ENCODE measurements around the gene FAM117A. TPM values are rescaled to one million over a fixed set of nuclear protein-coding genes. Genes with fewer than 3 reads are reported as not detected.
"Not testable (repeated sequence)": the region's sequence is repeated elsewhere in the genome, so short reads cannot be mapped to it uniquely, and the experiment has no call there.

FAM117A gene
- total RNA-seq, 1 donor from 2014 or later = 6.0 TPM

DNA sequence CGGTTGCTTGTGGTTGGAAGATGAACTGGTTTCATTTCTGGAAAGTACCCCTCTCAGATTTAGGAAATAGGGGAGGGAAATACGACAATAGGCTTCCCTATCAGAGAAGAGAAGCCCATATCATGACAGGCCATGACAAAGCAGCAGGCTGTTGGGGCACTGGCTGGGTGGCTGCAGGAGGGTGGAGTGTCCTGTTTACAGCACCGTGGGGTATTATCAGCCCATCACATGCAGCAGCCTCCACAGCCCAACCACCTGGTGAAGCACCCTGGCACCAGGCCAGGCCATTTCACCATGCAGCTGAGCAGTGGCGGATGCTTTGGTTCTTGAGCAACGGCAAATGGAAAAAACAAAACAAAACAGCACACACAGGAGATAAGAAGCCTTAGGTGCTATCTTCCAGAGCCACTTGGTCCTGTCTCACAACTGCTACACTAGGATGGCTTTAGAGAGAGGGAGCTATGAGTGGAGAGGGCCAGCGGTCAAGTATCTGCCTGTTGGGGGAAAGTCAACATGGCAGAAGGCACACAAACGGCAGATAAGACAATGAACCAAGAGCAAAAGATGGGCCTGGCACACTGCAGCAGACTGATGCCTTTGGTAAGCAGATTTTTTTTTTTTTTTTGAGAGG lies 24.2 kb downstream of the FAM117A start:
- DNase-seq (ENCODE audit: low read depth) = peak; percentile 25

DNA sequence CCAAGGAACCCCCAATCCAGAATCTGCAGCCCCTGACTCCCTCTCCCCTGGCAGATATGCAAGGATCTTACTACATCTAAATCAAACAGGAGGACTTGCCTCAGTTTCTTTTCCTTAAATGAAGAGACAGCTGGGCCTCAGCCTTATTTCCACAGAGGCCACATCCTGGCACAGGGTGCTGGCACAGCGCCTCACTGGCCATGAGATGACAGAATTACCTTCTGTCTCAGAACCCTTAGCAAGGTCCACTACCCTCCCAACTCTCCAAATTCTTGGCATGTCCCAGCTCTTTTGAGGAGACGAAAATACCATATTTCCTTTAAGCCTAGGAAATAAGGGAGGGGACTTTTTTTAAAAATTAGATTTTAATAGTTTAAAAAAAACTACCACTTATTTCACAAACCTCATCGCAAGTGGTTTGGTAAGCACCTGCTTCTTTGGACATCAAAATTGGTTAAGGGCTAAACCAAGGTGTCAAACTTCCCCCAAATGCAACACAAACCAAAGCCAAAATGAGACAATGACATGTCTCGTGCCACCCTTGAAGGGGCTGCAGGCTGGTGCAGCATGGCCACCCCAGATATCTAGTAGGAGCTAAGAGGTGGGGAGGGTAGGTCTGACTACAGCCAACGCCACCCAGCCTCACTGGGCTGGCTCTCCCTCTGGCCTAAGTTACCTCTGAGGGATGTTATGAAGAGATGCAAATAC lies 25.3 kb downstream of the FAM117A start:
- no peak for DNase-seq (ENCODE audit: low read depth)

DNA sequence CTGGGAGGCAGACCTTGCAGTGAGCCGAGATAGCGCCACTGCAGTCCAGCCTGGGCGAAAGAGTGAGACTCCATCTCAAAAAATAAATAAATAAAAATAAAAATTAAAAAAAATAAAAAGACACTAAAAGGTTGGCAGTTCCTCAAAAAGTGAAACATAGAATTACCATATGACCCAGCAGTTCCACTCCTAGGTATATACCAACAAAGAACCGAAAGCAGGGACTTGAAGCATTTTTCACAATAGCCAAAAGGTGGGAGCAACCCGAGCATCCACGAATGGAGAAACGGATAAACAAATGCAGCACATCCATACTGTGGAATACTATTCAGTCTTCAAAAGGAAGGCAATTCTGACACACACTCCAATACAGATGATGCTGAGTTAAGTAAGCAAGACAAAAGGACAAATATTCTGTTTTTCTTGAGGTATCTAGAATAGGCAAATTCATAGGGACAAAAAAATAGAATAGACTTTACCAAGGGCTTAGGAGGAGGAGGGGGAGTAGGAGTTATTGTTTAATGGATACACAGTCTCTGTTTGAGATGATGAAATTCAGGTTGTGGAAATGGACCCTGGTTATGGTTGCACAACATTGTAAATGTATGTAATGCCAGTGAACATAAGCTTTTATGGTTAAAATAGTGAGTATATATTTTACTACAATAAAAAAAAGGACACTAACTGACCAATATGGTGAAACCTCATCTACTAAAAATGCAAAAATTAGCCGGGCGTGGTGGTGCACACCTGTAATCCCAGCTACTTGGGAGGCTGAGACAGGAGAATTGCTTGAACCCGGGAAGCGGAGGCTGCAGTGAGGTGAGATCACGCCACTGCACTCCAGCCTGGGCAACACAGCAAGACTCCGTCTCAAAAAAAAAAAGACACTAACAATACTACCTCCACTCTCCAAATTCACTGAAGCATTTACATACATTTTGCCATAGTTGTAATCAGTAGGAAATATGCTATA lies 29.1 kb downstream of the FAM117A start:
- DNase-seq (ENCODE audit: low read depth) = no peak

DNA sequence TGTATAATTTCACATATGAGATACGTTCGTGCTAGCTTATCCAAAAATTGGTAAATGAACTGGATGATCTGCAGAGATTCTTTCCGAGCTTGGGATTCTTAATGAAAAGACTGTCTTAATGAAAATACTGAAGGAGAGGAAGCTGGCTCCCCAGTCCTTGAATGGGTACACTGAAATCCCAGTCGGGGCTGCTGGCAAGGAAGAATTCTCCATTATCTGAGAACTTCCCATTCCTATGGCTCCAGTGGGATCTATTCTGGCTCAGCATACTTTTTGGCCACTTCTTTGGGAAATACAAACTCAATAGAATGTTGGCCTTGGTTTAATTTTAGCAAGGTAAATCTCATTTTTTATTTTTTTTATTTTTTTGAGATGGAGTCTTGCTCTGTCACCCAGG lies 32.5 kb downstream of the FAM117A start:
- DNase-seq (ENCODE audit: low read depth) = no peak

DNA sequence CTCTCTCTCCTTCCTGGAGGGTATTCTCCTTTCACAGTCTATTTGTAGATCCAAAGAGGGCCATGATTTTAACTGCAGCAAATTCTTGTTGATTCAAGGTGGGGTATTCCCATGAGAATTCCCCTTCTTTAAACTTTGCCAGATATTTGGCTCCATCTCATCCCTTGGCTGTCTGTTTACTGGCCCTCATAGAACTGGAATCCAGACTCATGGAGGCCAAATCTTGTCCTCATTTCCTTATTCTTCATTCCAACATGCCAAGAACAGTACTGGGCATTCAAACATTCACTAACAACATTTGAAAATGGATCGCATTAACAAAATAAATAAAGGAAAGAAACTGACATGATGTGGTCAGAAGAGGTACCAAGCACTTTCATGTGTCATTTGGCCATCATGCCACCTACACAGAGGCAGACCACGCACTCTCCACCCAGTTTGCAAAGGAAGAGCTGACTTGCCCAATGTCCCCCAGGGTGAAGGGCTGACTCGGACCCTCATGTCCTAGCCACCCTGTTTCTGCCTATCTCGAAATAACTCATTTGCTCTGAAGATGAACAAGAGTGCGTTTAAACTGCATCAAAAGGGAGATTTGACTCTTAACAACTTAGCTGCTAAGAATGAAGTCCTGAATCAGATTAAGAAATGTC lies 33.0 kb downstream of the FAM117A start:
- no peak for DNase-seq (ENCODE audit: low read depth)

DNA sequence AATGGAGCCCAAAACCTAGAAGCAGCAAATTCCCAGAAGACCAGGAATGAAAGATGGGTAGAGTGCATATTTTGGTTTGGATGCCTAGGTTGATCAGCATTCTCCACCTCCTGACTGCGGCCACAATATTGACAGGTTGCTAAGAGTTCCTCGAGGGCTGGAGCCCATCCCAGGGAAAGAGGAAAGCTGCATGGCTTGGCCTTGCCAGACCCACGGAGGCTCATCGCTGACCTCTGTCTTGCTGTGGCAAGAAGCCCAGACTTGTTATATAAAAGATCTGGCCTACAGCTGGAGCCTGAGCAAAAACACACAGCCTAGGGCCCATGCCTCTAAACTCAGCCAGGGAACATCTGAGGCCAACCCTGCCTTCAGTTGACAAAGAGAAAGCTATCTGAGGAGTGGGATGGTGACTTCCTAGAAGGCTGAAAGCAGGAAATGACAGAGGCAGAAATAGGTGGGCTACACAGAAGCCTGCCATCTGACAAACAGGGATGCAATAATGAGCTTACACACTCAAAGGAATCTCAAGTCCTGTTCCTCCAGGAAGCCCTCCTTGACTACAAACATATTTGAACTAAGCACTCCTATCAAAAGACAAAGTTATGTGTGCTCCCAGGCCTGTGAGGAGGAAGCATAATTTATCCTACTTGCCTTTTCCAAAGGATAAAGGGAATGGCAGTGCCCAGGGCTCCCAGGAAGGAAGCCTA lies 33.7 kb downstream of the FAM117A start:
- DNase-seq (ENCODE audit: low read depth) = peak; percentile 75

DNA sequence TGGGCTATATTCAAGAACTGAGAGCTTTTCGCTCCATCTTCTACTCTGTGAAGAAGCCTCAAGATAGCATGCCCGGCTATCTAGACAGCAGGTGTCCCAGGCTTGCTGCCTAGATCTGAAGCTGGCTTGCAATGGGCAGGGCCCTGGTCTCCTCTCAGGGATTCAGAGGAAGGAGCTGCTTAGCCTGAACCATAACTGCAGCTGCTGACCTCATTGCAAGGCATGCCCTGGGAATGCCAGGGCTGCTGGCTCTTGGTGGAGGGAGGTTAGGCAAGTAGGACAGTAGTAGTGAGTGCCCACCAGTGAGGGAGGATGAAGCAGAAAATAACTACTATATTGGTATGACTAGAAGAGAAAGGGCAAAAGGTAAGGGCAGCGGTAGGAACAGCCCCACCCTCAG lies 34.9 kb downstream of the FAM117A start:
- no peak for DNase-seq (ENCODE audit: low read depth)

DNA sequence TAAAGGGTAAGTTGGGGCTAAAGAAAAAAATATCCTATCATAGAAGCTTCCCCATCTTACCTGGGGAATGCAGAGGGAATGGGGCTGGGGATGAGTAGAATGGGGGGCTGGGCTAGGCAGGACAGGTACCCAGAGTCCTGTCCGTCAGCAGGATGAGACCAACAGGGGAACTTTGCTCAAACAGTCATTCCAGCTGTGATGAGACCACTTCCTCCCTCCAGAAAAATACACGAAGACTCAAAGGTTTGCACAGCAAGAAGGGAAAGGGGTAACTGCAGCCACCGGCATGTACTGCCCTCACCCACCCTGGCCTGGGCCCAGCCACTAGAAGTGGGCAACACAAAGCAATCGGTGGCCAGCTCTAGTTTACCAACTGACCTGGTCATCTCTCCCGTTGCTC lies 35.5 kb downstream of the FAM117A start:
- no peak for DNase-seq (ENCODE audit: low read depth)

DNA sequence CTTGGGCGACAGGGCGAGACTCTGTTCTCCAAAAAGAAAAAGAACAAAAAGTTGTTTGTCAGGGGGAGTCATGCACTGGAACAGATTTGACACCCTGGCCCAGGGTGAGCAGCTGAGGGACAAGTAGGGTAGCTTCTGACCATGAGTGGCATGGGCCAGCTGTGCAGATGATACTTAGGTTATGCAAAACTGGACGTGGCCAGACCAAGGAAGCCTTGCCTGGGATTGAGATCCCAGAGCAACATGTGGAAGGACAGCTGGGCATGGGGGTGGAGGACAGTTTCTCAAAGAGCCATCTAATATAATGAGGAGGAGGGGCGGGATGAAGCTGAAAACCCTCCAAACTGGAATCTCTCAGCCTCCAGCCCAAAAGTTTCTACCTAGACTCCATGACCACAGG lies 36.6 kb downstream of the FAM117A start:
- no peak for DNase-seq (ENCODE audit: low read depth)

DNA sequence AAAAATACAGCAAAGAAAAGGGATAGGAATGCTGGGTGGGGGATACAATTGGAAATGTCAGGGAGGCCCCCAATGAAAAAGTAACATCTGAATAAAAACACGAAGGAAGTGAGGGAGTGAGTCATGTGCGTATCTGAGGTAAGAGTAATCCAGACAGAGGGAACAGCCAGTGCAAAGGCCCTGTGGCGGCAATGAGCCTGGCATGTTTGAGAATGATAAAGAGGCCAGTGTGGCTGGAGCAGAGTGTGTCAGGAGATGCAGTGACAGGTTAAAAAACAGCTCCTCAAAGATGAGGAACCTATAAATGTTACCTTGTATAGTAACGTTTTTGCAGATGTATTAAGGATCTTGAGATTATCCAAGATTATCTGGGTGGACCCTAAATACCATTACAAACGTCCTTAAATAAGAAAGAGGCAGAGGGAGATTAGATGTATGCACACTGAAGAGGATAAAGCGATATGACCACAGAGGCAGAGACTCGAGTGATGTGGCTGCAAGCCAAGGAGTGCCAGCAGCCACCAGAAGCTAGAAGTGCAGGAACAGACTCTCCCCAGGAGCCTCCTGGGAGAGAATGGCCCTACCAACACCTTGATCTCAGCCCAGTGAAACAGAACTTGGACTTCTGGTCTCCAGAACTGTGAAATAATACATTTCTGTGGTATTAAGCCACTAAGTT lies 38.3 kb downstream of the FAM117A start:
- DNase-seq (ENCODE audit: low read depth) = no peak

DNA sequence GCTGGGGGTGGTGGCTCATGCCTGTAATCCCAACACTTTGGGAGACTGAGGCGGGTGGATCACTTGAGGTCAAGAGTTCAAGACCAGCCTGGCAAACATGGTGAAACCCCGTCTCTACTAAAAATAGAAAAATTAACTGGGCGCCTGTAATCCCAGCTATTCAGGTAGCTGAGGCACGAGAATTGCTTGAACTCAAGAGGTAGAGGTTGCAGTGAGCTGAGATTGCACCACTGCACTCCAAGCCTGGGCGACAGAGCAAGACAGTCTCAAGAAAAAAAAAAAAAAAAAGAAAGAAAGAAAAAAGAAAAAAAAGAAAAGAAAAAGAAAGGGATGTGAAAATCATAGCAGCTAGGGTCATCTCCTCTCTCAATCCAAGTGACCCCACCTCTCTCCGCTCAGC lies 39.4 kb downstream of the FAM117A start:
- DNase-seq (ENCODE audit: low read depth) = not testable (repeated sequence)

DNA sequence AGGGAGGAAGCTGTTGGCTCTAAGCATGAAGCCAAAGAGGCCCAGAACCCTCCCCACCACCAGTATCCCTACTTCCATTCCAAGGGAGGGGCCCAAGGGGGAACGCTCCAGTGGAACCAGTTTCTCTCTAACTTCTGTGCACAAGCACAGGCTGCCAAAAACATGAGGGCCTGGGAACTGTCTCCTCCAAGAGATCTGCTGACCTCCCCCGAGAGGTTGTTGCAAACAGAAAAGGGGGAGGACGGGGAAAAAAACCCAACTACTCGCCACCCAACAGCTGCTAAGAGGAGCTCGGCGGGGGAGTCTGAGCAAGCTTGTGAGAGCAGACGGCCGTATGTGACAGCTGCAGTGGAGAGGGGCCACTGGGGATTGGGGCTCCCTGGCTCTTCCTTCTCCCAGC lies 40.5 kb downstream of the FAM117A start:
- DNase-seq (ENCODE audit: low read depth) = no peak

DNA sequence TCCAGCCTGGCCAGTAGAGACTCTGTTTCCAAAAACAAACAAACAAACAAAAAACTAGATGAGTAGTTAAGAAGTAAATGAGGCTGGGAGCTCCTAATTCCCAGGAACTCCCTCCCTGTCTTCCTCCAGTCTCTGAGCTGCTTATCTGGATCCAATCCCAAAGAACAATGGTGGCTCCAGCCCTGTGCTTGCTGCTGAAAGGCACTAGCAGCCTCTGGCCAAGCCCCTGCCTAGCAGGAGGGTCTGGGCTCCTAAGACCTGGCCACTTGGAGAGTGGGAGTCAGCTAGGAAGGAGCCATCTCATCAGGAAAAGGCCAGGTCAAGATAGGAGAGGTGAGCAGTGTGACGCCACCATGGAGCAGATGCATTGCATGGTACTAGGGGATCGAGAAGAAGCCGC lies 41.9 kb downstream of the FAM117A start:
- no peak for DNase-seq (ENCODE audit: low read depth)

DNA sequence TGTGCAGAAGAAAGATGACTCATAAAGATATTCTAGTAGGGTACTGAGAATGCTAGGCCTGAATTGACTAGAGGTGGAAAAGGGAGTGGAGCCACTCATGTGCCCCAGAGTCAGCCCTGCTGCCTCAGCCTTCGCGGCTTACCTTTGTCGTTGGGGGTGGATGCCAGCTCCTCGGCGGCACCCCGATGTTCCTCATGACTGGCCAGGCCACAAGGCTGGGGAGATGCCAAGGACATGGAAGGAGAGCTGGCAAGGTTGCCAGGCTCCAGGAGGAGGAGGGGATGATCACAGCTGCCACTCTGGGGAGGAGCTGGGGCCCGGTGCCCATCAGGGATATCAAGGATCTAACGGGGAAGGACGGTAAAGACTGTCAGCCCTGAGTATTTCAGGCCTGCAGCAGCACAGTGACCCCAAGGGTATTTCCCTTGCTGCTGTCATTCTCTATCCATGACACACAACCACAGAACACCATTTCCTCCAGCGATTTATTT lies 46.5 kb downstream of the FAM117A start:
- DNase-seq (ENCODE audit: low read depth) = no peak

DNA sequence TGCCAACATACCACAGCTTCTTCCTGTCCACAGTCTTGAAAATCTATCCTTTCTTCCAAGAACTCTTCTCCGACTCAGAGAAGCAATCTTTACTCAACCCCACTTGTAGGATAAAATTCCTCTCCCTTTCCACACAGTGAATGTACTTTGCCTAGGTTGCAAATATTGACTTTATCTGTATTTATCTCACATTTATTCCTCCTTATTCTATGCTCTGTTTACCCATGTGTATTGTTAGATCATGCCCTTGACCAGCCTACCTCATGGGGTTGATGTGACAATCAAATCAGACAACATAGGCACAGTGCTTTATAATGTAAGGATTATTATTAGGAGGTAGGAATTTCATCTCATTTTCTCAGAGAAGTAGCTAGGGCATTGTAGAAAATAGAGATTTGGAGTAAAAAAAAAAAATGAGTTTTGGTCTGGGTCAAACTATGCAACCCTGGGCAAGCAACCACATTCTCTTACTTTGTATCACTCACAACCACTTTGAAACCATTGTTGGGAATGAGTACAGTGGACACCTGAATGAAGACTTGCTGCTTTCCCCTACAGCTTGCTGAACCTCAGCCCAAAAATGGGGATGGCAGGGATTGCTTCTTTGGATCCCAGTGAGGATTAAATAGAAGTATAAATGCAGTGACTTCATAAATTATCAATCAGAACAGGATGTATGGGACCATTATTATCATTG lies 47.1 kb downstream of the FAM117A start:
- DNase-seq (ENCODE audit: low read depth) = no peak

DNA sequence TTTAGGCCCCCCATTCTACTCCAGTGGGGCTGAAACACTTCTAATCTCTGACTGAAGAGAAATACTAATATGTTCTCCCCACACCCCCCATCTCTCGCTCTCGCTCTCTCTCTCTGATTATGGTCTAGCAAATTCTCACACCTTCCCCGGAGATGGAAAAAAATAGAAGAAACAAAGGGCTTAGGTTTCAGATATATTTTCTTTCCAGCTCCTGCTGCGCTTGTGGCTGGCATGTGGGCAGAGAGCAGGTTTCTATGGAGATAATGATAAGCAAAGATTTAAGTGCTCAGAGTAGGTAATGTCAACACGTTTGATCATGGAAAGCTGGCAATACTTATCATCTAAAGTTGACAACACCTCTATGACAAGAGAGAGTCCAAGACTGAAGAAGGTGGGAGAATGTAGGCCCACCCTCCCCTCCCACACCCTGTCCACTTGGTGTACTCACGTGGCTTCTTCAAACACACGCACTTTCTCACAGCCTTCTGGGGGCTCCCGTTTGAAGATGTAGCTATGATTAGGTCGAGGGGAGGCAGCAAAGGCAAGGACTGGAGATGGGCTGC lies 48.1 kb downstream of the FAM117A start:
- DNase-seq (ENCODE audit: low read depth) = no peak

DNA sequence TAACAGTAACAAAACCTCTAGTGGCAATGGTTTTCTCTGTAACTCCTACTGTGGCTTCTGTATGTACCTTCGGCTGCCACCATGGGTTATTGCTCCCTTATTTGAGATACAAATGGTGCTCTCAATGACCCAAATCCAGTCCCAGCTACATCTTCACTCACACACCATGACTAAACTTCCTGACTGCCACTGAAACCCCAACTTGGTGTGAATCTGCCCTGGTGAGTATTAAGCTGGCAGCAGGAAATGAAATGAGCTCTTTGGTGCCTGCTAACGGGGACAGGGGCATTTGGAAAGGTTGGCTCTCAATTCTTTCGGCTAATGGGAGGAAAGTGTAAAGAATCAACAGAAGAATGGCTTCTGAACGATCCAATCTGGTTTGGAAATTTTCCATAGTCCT lies 48.7 kb downstream of the FAM117A start:
- no peak for DNase-seq (ENCODE audit: low read depth)

DNA sequence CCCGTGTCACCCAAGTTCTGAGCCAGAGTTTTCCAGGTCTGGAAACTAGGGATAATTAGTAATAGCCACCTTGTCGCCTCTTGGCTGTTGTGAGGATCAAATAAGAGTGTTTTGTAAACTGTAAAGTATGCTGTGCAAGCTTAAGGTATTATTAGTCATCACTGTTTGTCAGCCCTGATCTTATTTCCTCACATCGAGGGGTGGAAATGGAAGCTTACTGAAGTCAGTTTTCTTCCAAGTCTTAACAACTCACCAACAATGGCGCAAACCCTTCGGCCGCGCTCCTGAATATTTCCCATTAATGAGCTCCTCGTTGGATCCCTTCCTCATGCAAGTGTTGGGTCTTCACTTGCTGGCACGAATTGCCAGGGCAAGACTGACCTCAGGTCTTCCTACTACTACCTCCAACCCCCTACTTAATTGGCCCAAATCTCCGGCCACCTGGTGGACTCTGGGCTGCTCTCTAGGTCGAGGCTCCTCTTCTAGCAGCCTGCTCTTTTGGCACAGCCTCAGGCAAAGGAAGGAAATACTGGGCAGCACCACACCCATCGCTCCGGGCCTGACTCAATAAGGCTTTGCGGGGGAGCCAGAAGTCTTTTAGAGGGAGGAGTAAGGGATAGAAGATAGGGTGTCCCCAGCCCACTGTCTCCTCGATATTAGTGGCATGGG lies 55.3 kb downstream of the FAM117A start:
- DNase-seq (ENCODE audit: low read depth) = no peak
